ENCODE measurements around the gene TBCK. TPM values are rescaled to one million over a fixed set of nuclear protein-coding genes. Genes with fewer than 3 reads are reported as not detected.

Gene TBCK
- total RNA-seq, 1 donor from 2014 or later, result 12.0 TPM

- H3K27me3 ChIP-seq (ENCODE audit: control insufficient read depth, insufficient read depth, low read length), result no peaks in the 10 kb centered on the region
Observed at GRCh38 chr4:106355193-106355592, 39.2 kb upstream of the TBCK start.

GRCh38 chr4:106353786-106354185 is 37.8 kb upstream of the TBCK start:
- no peak for DNase-seq (ENCODE audit: low read depth)
- Histone ChIP-seq H3K27me3 (ENCODE audit: control insufficient read depth, insufficient read depth, low read length) (no peaks in the 10 kb centered on the region), H3K4me3 (ENCODE audit: low read depth, low read length) (no peak overlapping the region), H3K36me3 (ENCODE audit: control insufficient read depth, insufficient read depth, low read length) (no peaks in the 10 kb centered on the region)
- no peak for TF ChIP-seq CTCF (IDR thresholded peaks at IDR 0.05; ENCODE audit: insufficient read depth, low read length, poor library complexity, severe bottlenecking)

More at GRCh38 chr4:106355193-106355592, 39.2 kb upstream of the TBCK start:
- Histone ChIP-seq H3K4me3 (ENCODE audit: low read depth, low read length) (no peak overlapping the region), H3K36me3 (ENCODE audit: control insufficient read depth, insufficient read depth, low read length) (no peaks in the 10 kb centered on the region)
- TF ChIP-seq CTCF (IDR thresholded peaks at IDR 0.05; ENCODE audit: insufficient read depth, low read length, poor library complexity, severe bottlenecking), result no peak
- DNase-seq (ENCODE audit: low read depth), result no peak

GRCh38 chr4:106351016-106351415 is 35.0 kb upstream of the TBCK start:
- no peak for TF ChIP-seq CTCF (IDR thresholded peaks at IDR 0.05; ENCODE audit: insufficient read depth, low read length, poor library complexity, severe bottlenecking)
- H3K4me3 ChIP-seq (ENCODE audit: low read depth, low read length), result no peak overlapping the region
- H3K27me3 ChIP-seq (ENCODE audit: control insufficient read depth, insufficient read depth, low read length), result no peaks in the 10 kb centered on the region
- H3K36me3 ChIP-seq (ENCODE audit: control insufficient read depth, insufficient read depth, low read length), result no peaks in the 10 kb centered on the region
- DNase-seq (ENCODE audit: low read depth), result no peak

GRCh38 chr4:106347167-106347566 is 31.2 kb upstream of the TBCK start:
- Histone ChIP-seq H3K36me3 (ENCODE audit: control insufficient read depth, insufficient read depth, low read length) (no peaks in the 10 kb centered on the region), H3K27me3 (ENCODE audit: control insufficient read depth, insufficient read depth, low read length) (no peaks in the 10 kb centered on the region), H3K4me3 (ENCODE audit: low read depth, low read length) (no peak overlapping the region)
- TF ChIP-seq CTCF (IDR thresholded peaks at IDR 0.05; ENCODE audit: insufficient read depth, low read length, poor library complexity, severe bottlenecking), result no peak
- no peak for DNase-seq (ENCODE audit: low read depth)

GRCh38 chr4:106344647-106344970 is 28.6 kb upstream of the TBCK start:
- DNase-seq (ENCODE audit: low read depth), result no peak

More at GRCh38 chr4:106344647-106344970, 28.6 kb upstream of the TBCK start:
- Histone ChIP-seq H3K27me3 (ENCODE audit: control insufficient read depth, insufficient read depth, low read length) (no peaks in the 10 kb centered on the region), H3K36me3 (ENCODE audit: control insufficient read depth, insufficient read depth, low read length) (no peaks in the 10 kb centered on the region), H3K4me3 (ENCODE audit: low read depth, low read length) (no peak overlapping the region)
- no peak for TF ChIP-seq CTCF (IDR thresholded peaks at IDR 0.05; ENCODE audit: insufficient read depth, low read length, poor library complexity, severe bottlenecking)

Data from kidney epithelial cell (primary cell).